HG03108 (cell line): ENCODE data around the gene DMRTB1.

Experiments
- ATAC-seq: cut with Tn5 transposase; IDR thresholded peaks from one replicate; pipeline ENCODE4 v1.9.1; 2021; ENCODE audit warnings: moderate library complexity; ENCODE audit not compliant: unreplicated experiment

The DMRTB1 gene

DNA sequence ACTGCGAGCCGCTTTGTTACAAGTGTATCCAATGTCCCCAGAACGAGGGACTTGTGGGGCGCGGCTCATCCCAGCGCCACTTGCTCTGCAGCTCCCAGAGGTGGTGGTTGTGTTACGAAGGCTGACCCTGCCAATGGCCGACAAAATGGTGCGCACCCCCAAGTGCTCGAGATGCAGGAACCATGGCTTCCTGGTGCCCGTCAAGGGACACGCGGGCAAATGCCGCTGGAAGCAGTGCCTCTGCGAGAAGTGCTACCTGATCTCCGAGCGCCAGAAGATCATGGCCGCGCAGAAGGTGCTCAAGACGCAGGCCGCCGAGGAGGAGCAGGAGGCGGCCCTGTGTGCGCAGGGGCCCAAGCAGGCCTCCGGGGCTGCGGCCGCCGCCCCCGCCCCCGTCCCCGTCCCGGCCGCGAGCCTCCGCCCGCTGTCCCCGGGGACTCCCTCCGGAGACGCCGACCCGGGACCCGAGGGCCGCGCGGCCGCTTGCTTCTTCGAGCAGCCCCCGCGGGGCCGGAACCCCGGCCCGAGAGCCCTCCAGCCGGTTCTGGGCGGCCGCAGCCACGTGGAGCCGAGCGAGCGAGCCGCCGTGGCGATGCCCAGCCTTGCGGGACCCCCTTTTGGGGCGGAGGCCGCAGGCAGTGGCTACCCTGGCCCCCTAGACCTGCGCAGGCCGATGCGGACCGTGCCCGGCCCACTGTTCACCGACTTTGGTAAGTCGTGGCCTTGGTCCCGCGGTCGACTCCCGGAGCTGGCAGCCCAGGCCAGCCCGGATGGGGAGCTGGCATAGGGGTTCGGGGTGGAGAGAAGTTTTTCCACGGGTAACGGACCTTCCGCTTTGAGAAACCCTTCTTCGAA, at the start of gene DMRTB1:
TSS of gene DMRTB1 (plus strand) at position 79 of the 855 bp plus-strand sequence. CDS start at position 134, 55 bp downstream.
- ATAC-seq, result no peak

DNA sequence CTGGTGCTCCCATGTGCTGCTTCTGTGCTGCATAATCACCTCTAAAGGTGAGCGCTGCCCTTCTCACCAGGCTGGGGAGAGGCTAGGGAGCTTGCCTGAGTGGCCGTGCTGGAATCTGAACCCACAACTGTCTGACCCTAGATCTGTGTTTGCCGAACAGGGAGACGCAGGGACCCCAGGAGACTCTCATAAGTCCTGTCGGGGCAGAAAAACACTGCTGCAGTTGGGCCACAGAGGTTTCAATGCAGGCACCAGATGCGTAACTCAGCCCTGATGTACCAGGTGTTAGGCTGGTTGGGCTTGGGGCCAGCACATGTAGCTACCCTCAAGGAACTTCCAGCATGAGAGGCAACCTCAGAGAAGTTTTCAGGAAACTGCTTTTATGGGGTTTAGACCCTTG, 49.5 kb upstream of the DMRTB1 start:
- no peak for ATAC-seq

DNA sequence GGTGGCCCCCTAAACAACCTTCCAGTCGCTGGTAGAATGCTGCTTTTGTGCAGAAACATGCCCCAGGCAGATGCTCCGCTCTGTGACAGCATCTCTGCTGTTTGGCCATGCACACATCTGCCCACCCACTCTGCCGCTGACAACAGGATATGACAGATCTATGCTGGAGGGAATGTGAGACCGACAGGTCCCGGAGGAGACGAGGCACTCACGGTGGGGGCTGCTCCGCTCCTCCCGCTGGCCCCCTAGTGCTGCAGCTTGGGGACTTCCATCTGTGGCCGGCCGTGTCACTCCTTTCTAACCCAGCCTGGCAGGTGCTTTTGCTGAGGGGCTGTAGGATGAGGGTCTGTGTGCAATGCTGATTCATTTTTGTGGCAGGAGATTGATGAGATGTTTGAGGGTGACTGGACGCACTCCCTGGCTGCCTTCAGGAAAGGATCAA, 49.1 kb upstream of the DMRTB1 start:
- ATAC-seq, result no peak

DNA sequence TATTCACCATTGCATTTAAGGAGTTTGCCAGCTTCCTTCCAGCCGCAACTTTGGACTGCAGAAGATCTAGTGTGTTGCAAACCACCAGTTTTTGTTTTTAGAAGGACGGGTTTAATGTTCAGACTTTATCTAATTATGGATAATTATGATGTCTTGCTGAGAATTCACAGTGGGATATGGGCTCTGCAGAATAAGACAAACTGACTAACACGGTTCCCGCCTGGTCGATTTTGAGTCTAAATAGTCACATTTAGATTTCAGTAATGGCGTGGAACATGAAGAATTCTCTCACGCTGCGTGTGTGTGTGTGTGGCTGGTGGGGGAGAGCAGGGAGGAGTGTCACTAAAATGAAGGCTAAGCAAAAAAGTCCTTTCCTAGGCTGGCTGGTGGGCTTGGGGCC, 48.5 kb upstream of the DMRTB1 start:
- no peak for ATAC-seq

DNA sequence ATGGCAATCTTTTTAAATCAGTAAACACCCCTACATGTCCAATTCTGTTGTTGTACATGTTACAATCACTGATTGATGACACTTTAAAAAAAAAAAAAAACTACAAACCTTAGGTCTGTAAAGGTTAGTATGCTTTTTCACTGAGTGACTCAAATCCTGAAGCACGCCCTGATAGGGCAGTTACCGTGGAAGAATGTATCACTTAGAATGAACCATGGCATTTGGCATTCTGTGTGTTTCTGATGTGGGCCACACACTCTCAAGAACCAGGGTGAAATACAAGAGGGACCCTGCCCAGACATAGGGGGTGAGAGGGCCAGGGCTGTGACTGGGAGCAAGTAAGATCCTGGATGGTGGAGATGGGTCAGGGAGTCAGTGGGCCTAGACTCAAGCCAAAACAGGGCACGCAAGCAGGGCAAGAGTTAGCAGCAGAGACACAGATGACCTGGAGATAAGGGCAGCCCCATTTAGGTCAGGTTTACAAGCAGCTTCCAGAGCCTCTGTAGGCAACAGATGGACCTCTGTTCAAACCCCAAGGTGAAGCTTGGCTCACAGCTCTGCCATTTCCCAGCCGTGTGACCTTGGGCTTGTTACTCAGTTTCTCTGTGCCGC, 47.6 kb upstream of the DMRTB1 start:
- no peak for ATAC-seq

DNA sequence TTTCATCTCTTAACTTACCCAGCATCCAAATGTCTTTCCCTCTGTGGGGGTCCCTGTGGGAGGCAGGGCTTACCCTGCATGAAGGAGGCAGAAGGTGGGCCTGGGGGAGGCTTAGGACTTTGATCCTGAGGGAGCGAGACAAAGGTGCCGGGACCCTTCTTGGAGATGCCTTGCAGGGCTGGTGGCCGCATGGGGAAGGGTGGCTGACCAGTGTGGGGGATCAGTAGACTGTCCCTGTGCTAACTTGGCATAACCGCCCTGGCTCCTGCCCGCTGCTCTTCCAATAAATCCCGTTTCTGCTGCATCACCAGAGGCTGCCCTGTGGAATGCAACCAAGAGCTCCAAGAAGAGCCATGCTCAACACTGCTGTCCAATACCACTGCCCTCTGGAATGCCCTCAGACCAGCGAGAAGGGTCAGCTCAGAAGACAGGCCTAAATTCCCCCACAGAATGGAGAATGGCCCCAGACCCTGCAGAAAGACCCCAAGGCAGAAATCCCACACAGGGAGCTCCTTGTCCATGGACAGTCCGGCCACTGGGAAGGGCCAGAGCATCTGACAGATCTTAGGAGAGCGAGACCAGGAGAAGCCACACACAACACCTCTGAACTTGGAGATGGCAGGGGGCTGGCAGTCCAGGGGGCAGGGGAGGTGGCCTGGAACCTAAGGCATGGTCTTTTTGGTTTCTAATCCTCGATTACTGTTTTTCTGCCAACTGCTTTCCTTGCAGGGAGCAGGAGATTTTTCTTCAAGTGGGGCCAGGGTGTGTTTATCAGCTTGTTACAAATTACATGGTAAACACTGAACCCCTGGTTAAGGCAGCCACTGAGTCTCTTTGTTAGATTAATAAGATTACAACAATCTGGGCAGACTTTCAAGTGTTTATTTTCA, 46.7 kb upstream of the DMRTB1 start:
- ATAC-seq, result no peak

DNA sequence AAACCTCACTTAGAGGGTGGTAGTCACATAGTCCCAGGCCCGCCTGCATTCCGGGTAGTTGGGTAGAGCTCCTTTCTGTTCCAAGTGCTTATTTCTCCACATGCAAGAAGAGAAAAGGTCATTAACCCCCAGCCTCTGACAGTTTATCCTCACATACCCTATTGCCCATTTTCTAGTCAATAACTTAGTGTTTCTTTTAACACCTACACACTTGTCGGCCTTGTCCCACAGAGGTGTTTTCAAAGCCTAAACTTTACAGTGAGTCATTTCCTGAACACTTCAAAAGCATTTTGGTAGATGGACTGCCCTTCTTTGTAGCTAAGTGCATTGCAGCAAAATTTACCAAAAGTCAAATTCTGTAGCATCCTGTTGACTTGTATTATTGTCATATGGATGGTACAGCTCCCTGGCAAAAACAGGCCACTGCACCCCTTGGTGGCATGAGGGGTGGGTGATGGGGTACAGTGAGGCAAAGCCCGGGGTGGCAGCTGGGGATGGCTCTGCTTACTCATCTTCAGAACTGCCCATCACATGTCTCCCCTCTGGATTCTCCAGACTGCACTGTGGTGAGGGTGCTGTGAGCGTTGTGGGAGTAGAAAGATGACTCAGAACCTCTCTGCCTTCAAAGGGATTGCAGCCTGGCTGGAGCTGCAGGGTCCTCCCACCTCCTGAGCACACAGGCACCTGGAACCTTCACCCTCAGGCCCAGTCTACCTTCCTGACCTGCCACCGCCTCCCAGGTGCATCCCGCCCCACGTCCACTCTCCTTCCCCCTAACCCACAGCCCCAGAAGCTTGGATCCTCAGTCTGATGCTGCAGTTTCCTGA, 45.8 kb upstream of the DMRTB1 start:
- ATAC-seq, result peak; percentile 60

DNA sequence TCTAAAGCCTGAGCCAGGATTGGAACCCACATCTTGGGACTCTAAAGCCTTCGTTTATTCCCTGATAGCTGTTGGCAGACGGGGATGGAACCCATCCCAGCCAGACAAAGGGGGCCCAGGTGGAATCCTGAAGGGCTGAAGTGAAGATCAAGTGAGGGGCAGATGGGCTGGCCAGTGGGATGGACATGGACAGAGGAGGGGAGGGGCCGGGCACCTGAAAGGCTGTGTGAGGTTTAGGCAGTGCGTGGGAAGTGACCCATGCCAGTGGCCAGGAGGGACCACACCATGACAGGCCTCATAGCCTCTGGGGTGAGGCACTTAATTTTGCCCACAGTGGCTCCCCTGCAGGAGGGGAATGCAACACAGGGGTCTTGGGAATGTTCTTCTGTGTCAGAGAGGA, 44.6 kb upstream of the DMRTB1 start:
- no peak for ATAC-seq

DNA sequence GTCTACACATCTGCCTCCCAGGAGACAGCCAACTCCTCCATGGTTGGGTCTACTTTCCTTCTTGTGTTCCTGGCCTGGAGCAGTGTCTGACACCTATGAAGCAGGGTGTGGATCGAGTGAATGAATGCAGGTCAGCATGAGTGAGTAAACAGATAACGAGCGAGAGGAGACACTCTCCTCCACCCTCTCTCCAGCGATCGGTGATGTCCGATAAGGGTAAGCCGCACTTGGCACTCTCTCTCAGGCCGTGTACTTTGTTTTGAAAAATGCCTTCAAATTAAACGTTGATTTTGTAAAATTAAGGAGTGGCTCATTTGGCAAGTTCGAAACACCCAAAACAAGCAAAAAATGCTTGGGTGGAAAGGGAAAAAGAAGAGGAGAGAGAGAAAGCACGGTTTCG, 43.8 kb upstream of the DMRTB1 start:
- ATAC-seq, result no peak

DNA sequence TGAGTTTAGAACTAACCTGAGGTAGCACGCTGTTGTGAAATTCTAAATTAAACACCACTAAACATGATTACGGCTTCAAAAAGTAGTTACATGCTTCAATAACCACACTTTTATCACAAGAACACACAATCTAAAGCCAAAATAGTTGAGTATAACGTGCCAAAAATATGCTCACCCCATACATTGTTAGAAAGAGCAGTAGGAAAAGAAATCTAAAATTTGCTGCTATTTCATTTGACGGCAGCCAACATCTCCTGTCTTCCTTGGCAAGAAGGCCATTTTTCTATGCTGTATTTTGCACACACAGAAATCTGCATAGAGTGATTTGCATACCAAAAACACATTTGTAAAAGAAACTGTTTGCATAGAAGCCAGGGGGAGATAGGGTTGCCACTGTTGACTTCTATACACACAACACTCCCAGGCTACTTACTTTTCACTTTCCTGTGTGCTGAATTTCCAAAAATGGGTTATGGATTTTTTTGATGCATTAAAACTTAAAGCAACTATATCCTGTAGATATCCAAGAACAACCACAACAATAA, 42.9 kb upstream of the DMRTB1 start:
- ATAC-seq, result no peak

DNA sequence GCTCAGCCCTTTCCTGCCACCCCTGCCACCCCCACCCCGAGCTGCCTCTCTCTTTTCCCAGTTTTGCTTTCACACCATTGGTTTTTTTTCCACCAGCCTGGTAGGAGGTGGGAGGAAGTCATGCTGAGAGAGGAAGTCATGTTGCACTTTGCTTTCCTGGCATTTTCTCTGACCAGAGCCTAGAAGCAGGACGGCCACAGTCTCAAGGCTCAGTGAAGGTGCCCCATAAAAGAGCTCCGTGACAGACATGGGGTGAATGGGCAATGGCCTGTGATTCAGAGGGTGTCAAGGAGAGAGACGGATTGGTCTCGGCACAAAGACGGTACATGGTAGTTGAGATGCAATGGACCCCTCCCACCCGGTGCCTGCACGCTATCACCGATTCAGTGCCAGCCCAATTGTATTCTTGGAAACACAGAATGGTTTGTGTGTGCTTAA, 42.1 kb upstream of the DMRTB1 start:
- no peak for ATAC-seq

DNA sequence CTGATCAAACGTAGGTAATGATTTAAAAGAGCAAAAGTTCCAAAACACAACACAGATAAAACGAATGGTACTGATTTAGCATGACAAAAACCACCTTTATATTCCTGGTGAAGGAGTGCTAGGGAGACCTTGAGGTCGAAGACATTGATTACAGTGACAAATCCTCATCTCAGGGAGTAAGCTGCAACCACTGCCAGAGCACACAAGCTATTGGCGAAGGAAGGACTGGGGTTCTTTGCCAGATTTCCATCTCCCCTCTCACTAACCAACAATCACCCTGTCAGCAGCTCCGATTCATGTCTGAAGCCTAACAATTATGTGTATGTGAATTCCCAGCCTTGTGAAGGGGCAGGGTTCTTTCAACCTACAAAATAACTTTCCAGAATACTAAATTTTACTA, 40.2 kb upstream of the DMRTB1 start:
- no peak for ATAC-seq

DNA sequence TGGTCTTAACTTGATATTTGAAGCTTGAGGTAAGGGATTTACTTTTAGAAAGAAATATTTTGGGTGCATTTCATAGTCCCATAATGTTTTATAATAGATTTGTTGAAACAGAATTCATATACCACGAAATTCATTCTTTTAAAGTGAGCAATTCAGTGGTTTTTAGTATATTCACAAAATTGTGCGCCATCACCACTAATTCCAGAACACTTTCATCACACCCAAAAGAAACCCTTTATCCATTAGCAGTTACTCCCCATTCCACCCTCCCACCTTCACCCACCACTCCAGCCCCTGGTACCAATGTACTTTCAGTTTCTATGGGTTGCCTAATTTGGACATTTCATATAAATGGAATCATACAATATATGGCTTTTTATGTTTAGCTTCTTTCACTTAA, 38.9 kb upstream of the DMRTB1 start:
- no peak for ATAC-seq

DNA sequence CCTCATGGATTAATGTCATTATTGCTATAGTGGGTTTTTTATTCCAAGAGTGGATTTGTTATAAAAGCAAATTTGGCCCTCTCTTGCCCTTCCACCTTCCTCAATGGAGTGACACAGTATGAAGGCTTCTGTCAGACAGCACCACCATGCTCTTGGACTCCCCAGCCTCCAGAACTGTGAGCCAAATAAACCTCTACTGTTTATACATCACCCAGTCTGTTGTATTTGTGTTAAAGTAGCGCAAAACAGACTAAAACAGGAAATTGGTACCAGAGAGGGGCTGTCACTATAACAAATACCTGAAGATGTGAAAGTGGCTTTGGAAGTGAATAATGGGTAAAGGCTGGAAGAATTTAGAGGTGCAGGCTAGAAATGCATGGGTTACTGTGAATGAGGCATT, 38.0 kb upstream of the DMRTB1 start:
- no peak for ATAC-seq

DNA sequence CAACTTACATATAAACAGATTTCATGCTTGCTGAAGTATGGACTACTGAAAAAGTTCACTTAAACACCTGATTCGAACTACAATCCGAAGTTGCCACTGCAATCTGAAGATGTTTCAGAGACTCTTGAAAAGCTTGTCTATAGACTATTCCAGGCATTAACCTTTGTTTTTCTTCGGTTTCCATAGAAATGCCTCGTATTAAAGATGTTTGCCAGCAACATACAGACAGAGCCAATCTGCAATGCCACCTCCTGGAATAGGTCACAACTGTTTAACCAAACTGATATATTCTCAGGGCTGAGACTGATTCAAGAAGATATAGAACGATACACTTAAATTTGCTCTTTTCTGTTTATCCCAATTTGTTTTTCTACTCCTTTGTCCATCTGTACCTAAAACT, 28.9 kb upstream of the DMRTB1 start:
- ATAC-seq, result no peak

DNA sequence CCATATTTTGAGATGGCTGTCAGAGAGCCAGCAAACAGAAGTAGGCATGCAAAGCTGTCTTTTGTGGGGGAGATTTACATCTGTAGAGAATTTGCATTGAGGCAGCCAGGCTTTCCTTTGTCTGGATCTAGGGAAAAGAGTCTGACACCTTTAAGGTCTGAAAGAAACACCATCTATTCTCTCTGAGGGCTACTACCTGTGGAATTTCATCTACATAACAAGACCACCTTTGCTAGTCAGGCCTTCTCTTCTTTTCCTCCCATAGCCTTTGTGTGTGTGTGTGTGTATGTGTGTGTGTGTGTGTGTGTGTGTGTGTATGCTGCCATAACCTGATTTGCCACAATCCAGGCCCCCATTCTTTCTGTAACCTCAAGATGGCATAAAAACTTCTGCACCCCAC, 28.4 kb upstream of the DMRTB1 start:
- no peak for ATAC-seq

DNA sequence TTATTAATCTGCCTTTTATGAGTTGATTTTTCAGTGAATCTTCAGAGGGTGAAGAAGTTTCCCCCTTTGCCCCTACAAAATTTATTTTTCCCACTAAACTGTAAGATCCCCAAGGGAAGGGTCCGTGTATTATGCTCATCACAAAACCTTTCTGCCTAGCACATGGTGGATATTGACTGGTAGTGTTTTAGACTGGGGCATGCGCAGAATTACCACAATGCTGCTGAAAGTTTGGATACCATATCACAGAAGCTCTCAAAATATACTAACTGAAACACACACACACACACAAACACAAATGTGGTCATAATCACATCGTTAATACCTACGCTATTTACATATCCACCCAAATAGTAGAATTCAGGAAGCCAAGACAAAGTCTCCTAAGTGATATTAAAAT, 28.0 kb upstream of the DMRTB1 start:
- ATAC-seq, result no peak

DNA sequence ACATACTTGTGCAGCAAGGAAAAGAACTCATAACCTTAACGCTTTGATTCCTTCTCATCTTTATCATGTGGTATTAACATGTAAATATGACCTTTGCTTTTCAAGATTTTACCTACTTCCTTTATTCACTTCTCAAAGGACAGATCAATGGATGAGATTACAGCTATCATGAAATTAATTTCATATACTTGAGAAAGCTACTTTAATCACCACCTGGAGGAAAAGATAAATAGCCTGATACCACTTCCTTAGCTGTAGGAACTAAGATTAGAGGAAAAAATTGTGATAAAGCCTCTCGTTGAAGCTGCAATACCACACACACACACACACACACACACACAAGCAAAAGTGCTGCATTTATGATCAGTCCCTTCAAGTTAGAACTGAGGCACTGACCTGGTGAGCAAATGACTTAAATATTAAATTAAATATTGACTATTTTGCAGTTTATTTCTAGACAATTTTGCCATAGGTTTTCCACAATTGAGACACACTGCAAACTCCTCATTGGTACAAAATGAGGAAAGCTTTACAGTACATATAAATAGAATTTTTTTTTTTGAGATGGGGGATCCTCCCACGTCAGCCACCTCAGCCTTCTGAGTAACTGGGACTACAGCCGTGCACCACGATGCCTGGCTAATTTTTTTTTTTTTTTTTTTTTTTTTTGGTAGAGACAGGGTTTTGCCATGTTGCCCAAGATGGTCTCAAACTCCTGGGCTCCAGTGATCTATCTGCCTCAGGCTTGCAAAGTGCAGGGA, 27.2 kb upstream of the DMRTB1 start:
- ATAC-seq, result no peak

DNA sequence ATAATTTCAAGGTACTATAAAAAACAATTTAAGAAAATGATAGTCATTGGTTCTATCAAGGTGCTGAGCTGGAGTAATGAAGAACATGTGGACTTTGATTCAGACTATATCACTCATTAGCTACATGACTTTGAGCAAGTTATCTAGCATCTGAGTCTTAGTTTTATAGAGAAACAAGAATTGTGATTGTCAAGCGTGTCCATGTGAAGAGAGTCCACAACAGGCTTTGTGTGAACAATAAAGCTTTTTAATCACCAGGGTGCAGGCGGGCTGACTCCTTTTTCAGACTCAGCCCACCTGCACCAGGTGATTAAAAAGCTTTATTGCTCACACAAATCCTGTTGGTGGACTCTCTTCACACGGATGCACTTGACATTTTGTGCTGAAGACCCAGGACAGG, 26.6 kb upstream of the DMRTB1 start:
- no peak for ATAC-seq
